Transverse colon (tissue), 4 donors: ENCODE measurements around the gene ZDHHC19.

ENCODE experiments used
- CTCF ChIP-seq, 5 experiments: fragments of 200-600 bp in 3 of 5; fragments of 450-650 bp in 2 of 5; sonication (generic) in 3 of 5; IDR thresholded peaks; 1 replicate in 2 of 5; 2 replicates in 3 of 5; pipeline ENCODE4 v1.5.1; 2016 to 2017; ENCODE audit warnings: antibody characterized with exemption in 5 of 5, inconsistent platforms in 3 of 5, mild to moderate bottlenecking in 2 of 5, moderate library complexity in 1 of 5
- POLR2A ChIP-seq: fragments of 450-650 bp; IDR thresholded peaks from one replicate; pipeline ENCODE4 v1.6.1; 2016; ENCODE audit warnings: antibody characterized with exemption, mild to moderate bottlenecking, moderate library complexity
- POLR2AphosphoS5 ChIP-seq, 3 donors: sonication (generic); formaldehyde crosslinking; IDR thresholded peaks; one replicate each; pipeline ENCODE4 v1.6.1; 2016; ENCODE audit warnings: antibody characterized with exemption in 3 of 3

GRCh38 chr3:196216681-196217211 lies 5.5 kb upstream of the ZDHHC19 start:
- no peak for TF ChIP-seq POLR2A
- TF ChIP-seq CTCF (IDR thresholded peaks at IDR 0.05): no peak
- TF ChIP-seq POLR2AphosphoS5 (IDR thresholded peaks at IDR 0.05): no peak
